Myocyte (in vitro differentiated cells): ENCODE measurements around the gene ZSCAN1. TPM values are rescaled to one million over a fixed set of nuclear protein-coding genes. Genes with fewer than 3 reads are reported as not detected.
A peak's percentile ranks its signal among the peaks of the same experiment; 100 is the strongest.

Source experiments
- DNase-seq: peaks from one replicate; pipeline ENCODE4 v3.0.0-alpha.2; 2012; ENCODE audit warnings: low read depth
- total RNA-seq: library from RNA; depleted of rRNA; stranded (reverse); fragments of >200 nt; gene quantifications from 2 replicates; pipeline ENCODE4 v1.2.3, GENCODE V29; 2014

ZSCAN1 gene
- total RNA-seq, 1 donor from 2014 or later, result not detected

- no peak for DNase-seq
Observed at GRCh38 chr19:58040751-58041525, 7.1 kb downstream of the ZSCAN1 start.

- DNase-seq, result no peak
Observed at GRCh38 chr19:58042495-58043340, 8.9 kb downstream of the ZSCAN1 start.

- no peak for DNase-seq
Observed at GRCh38 chr19:58044391-58044790, 10.6 kb downstream of the ZSCAN1 start.

GRCh38 chr19:58044886-58045285, 11.1 kb downstream of the ZSCAN1 start:
- no peak for DNase-seq

GRCh38 chr19:58045411-58046050, 11.7 kb downstream of the ZSCAN1 start:
- no peak for DNase-seq

GRCh38 chr19:58046856-58047255, 13.0 kb downstream of the ZSCAN1 start:
- no peak for DNase-seq

- no peak for DNase-seq
Observed at GRCh38 chr19:58047672-58048071, 13.8 kb downstream of the ZSCAN1 start.

GRCh38 chr19:58052256-58052655, 18.4 kb downstream of the ZSCAN1 start:
- no peak for DNase-seq

GRCh38 chr19:58053480-58054156, 19.8 kb downstream of the ZSCAN1 start:
- DNase-seq, result no peak

GRCh38 chr19:58054901-58055874, 21.4 kb downstream of the ZSCAN1 start:
- peak; percentile 6 for DNase-seq

GRCh38 chr19:58056261-58056660, 22.4 kb downstream of the ZSCAN1 start:
- no peak for DNase-seq

- DNase-seq, result no peak
Observed at GRCh38 chr19:58056861-58057260, 23.0 kb downstream of the ZSCAN1 start.

GRCh38 chr19:58058467-58058866, 24.6 kb downstream of the ZSCAN1 start:
- DNase-seq, result no peak

- peak; percentile 36 for DNase-seq
Observed at GRCh38 chr19:58059003-58059670, 25.3 kb downstream of the ZSCAN1 start, which contains the start of gene ZNF135. TSS of gene ZNF135 (plus strand) at chr19:58059282. CDS start at chr19:58060003, 721 bp downstream.

- no peak for DNase-seq
Observed at GRCh38 chr19:58059671-58060078, 25.9 kb downstream of the ZSCAN1 start.

GRCh38 chr19:58060231-58060630, 26.4 kb downstream of the ZSCAN1 start:
- no peak for DNase-seq

GRCh38 chr19:58063712-58064111, 29.9 kb downstream of the ZSCAN1 start:
- no peak for DNase-seq

GRCh38 chr19:58067240-58067912, 33.6 kb downstream of the ZSCAN1 start:
- DNase-seq, result no peak

GRCh38 chr19:58079792-58080191, 46.0 kb downstream of the ZSCAN1 start:
- no peak for DNase-seq
